Stimulated activated CD8-positive, alpha-beta memory T cell treated with anti-CD3 and anti-CD28 coated beads, Interleukin-15, amount 100 ng/mL, for 48 hours (primary cell): ENCODE data around the gene NBPF9.
A peak's percentile ranks its signal among the peaks of the same experiment; 100 is the strongest.
"Not testable (repeated sequence)": the region's sequence is repeated elsewhere in the genome, so short reads cannot be mapped to it uniquely, and the experiment has no call there.

Experiments
- DNase-seq, 2 donors: peaks; one replicate each; pipeline ENCODE4 v3.0.0-alpha.2; 2020; ENCODE audit warnings: low read depth in 2 of 2

The NBPF9 gene, protein sequence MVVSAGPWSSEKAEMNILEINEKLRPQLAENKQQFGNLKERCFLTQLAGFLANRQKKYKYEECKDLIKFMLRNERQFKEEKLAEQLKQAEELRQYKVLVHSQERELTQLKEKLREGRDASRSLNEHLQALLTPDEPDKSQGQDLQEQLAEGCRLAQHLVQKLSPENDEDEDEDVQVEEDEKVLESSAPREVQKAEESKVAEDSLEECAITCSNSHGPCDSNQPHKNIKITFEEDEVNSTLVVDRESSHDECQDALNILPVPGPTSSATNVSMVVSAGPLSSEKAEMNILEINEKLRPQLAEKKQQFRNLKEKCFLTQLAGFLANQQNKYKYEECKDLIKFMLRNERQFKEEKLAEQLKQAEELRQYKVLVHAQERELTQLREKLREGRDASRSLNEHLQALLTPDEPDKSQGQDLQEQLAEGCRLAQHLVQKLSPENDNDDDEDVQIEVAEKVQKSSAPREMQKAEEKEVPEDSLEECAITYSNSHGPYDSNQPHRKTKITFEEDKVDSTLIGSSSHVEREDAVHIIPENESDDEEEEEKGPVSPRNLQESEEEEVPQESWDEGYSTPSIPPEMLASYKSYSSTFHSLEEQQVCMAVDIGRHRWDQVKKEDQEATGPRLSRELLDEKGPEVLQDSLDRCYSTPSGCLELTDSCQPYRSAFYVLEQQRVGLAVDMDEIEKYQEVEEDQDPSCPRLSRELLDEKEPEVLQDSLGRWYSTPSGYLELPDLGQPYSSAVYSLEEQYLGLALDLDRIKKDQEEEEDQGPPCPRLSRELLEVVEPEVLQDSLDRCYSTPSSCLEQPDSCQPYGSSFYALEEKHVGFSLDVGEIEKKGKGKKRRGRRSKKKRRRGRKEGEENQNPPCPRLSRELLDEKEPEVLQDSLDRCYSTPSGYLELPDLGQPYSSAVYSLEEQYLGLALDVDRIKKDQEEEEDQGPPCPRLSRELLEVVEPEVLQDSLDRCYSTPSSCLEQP (N-terminal part only)

GRCh38 chr1:149103109-149104081 lies at the start of gene NBPF9:
Gene NBPF9, minus strand, starts transcription at chr1:149103551. Its CDS starts 21,412 bp downstream, at chr1:149082139.
- peak; percentile 18 to 36 for DNase-seq

DNA sequence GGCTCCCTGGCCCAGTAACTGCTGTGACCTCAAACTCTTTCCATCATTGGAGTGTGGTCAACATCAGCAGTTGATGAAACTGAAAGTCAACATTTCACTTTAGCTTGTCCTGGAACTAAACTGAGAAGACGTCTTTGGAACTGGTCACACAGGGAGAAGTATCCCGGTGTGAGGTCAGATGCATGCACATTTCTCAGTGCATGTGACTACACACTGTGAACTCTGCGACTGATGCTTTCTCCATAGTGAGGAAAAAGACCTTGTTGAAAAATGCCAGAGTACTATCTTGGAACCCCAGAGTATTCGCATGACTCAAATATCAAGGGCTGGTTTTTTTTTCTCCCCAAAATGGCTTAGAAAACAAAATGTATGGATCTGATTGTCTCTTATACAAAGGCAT lies 46.6 kb upstream of the NBPF9 start:
- not testable (repeated sequence) for DNase-seq

DNA sequence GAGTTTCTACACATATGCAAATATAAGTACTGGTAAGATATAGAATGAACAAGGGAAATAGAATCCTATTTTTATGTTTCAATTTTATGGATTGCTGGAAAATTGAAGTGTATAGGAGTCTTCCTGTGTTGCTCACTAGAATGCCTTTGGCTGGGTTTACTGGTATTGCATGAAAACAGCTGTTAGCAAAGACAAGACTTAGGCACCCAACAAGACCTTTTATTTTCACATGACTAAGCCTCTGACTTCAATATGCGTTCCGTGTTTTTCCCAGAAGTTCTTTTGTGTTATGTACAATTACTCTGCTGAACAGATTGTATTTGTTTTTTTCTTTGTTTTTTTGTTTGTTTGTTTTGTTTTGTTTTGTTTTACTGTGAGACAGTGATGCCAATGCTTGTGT lies 34.2 kb upstream of the NBPF9 start:
- not testable (repeated sequence) for DNase-seq

GRCh38 chr1:149130938-149131337 lies 27.6 kb upstream of the NBPF9 start:
- not testable (repeated sequence) for DNase-seq

DNA sequence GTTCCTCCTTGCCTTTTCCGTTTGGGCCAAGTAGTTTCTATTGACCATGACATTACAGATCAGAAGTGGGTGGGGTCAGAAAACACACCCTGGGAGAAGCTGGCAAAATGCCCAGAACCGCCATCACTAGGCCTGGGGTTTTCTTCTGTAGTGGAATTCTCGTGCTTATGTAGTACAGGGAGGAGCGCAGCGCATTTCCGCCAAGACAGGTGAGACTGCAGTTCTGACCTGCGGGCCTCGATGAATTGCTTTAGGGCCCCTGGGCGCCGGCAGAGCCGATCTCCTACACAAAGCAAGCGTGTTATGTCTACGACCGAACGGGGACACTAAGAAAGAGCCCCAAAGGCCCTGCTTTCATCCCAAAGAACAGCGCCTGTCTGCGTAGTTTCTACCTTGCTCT lies 25.9 kb upstream of the NBPF9 start:
- DNase-seq, result not testable (repeated sequence)

DNA sequence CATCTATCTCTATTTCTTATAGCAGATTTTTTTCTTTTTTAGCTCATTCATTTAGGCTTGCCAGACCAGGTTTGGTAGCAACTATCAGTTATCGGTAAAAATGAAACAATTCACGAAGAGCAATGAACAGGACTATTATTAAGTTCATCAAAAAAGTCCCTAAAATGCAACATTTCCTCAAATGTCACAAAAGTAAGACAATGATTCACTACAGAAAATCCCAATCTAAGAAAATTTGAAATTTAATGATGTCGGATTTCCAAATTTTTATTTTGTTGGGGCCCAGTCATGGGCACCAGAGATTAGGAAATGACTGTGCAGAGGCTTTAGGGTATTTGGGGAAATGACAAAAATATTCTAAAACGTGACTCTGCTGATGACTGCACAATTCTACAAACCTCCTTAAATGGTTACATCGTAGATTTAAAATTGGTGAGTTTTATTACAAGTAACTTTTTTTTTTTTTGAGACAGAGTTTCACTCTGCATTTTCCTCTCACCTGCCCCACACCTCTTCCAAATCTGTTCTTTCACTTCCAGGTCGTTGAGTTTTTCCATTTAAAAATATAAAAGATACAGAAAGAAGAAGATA lies 23.3 kb upstream of the NBPF9 start:
- not testable (repeated sequence) for DNase-seq

GRCh38 chr1:149123948-149124926 lies 20.9 kb upstream of the NBPF9 start:
- not testable (repeated sequence) for DNase-seq

DNA sequence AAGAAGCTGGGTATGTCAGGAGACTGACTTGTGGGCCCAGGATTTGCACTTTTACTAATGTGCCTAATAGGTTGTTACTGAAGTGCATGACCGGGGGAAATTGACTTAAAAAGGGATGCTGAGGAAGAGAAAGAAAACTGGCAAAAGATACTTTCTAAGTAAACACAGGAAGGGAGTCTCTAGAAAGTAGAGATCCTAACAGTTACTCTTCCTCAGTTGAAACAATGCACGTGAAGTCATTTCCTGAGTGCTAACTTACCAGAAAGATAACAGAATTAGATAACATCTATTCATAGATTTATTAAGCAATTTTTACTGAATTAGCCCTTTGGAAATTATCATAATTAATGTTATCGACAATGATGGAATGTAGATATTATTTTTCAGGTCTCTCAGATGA lies 9.5 kb upstream of the NBPF9 start:
- not testable (repeated sequence) for DNase-seq

DNA sequence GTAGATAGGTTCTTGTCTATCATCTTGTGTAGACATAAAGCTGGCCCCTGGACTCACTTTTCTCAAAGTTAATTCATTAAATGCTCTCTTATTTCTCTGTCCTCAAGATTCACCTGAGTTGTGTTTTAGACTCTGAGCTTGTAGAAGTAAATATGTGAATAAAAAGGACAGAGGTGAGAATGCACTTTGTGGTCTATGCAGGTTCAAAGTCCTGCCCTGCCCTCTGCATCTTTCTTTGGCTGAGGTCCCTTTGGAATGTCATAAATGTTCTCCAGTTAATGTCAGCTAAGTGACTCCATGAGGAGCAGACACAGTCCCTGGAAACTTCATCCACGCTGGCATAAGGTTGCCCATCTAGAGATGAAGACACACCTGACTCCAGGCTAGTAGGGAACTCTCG lies 7.0 kb upstream of the NBPF9 start:
- not testable (repeated sequence) for DNase-seq

DNA sequence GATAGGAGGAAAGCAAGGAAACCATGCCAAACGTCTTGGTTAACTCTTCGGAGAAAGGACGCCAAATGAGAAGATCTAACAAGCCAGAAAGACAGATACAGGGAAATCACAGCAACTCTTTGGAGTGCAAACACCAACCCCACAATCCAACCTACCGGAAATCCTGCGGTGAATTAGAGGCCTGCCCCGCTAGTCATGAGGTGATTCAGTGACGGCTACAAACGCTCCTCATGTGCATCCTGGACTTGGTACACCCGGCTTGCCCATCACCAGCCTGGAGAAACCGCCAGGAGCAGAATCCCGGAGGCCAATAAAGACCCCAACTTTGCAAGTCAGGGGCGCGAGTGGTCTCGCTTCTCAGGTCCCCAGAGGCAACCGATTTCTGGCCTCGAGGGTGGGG lies 777 bp downstream of the NBPF9 start:
- DNase-seq, result peak in 1 of 2 donors; percentile 15

GRCh38 chr1:149098276-149098675 lies 5.1 kb downstream of the NBPF9 start:
- DNase-seq, result not testable (repeated sequence)

- DNase-seq, result not testable (repeated sequence)
Measured at GRCh38 chr1:149093155-149093554, 10.2 kb downstream of the NBPF9 start.

- DNase-seq, result not testable (repeated sequence)
Measured at GRCh38 chr1:149075505-149076127, 27.7 kb downstream of the NBPF9 start.

DNA sequence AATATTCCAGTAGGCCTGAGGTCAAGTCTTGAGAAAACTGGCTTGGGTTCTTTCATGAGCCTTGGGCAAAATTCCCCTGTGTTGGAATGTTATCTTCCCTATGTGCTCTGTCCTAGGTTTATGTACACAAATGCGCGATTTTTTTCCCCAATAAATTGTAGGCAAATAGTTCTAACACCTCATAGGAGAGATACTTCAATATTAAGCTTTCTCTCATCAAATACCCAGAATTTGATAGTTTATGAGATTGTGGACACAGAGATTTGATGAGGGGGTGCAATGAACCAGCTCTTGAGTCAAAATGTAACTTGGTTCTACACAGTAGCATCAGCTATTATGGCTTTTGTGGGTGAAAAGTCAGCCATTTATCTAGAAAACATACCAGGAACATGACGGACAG lies 38.7 kb downstream of the NBPF9 start:
- DNase-seq, result not testable (repeated sequence)

DNA sequence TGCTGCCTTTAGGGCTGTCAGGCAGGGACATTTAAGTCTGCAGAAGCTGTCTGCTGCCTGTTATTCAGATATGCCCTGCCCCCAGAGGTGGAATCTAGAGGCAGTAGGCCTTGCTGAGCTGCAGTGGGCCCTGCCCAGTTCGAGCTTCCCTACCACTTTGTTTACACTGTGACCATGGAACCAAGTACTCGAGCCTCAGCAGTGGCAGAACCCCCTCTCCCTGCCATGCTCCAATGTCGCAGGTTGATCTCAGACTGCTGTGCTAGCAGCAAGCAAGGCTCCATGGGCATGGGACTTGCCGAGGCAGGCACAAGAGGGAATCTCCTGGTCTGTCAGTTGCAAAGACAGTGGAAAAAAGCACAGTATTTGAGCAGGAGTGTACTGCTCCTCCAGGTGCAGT lies 60.3 kb downstream of the NBPF9 start:
- not testable (repeated sequence) for DNase-seq

DNA sequence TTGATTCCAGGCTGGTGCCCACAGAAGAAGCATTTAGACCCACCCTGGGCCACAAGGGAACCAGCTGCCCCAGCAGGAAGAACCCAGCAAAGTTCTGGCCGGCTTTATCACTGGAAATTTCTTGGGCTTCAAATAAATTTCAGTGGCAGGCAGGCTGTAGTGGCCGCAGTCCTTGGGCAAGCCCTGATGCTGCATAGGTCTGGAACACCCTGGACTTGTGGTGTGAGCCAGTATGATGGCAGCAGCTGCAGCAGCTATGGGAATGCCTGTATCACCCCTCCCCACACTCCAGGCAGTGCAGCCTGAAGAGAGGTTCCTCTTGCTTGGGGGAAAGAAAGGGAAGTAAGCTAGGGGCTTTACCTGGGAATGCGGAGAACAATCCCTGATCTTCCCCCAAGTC lies 69.4 kb downstream of the NBPF9 start:
- not testable (repeated sequence) for DNase-seq

- DNase-seq, result not testable (repeated sequence)
Measured at GRCh38 chr1:149024327-149024726, 79.0 kb downstream of the NBPF9 start.

- not testable (repeated sequence) for DNase-seq
Measured at GRCh38 chr1:149018577-149018976, 84.8 kb downstream of the NBPF9 start.

- DNase-seq, result not testable (repeated sequence)
Measured at GRCh38 chr1:149016626-149017025, 86.7 kb downstream of the NBPF9 start.
